HG03442 (cell line): ENCODE results near the gene COQ4.
A peak's percentile ranks its signal among the peaks of the same experiment; 100 is the strongest.

Experiments
- ATAC-seq: cut with Tn5 transposase; IDR thresholded peaks from one replicate; pipeline ENCODE4 v1.9.1; 2021; ENCODE audit warnings: mild to moderate bottlenecking, moderate library complexity; ENCODE audit not compliant: unreplicated experiment

The COQ4 gene

DNA sequence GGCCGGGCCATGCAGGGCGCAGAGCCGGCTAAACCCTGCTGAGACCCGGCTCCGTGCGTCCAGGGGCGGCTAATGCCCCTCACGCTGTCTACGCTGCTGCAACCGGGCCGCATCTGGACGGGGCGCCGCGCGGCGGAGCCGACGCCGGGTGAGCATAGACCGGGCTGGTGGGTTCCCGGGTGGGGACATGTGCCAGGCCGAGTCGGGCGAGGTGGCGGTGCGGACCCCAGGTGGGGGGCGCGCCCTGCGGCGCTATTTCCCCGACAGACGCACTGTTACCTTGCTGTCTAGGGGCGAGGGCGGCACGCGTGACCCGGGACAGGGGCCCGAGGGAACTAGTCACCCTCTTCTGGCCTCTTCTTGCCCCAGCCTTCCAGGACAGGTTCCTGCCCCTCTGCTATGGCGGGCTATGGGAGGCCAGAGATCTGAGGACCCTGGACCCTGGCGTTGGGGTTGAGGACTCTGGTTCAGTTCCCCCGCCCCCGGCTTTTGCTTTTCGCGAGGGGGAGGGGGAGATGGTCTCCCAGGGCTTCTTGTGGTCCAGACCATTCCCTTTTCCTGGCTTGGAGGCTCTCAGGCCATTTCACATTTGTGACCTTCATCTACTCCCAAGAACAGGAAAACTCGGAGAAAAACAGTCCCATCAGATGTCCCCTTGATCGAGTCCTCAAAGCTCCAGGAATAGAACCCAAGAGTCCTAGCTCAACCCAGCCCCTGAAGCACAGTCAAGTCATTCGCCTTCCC lies 18.2 kb downstream of the COQ4 start:
- ATAC-seq, result peak; percentile 33

DNA sequence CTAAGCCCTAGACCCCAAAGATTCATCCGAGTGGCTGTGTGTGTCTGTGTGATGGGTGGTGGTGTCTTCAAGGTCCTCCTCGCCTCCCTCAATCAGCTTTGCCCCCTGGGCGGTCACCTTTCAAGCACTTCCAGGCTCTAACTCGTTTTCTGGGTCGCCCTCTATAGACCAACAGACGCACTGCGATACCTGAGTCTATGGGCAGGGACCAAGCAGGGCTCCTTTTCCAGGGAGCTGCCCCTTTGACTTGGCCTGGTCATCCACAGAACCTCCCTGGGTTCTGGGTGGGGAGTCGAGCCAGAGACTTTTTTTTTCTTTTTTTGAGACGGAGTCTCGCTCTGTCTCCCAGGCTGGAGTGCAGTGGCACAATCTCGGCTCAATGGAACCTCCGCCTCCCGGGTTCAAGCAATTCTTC lies 18.8 kb downstream of the COQ4 start:
- ATAC-seq, result no peak

GRCh38 chr9:128342971-128343680 lies 20.5 kb downstream of the COQ4 start:
- ATAC-seq, result no peak

DNA sequence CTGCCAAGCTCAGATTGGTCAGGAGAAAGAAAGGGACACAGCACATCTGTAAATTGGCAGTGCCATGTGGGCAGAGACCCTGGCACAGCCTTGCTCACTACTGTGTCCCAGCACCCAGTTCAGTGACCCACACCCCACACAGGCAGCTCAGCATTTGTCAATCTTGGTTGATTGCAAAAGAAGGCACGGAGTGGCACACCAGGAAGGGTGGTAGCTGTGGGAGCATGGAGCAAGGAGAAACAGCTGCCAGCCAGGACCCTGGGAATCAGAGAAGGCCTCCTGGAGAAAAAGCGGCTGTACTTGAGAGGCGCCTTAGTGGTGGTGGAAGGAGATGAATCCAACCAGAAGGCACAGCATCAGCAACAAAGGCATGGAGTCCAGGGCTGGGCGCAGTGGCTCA lies 21.2 kb downstream of the COQ4 start:
- ATAC-seq, result no peak

GRCh38 chr9:128344931-128345605 lies 22.4 kb downstream of the COQ4 start:
- ATAC-seq, result no peak

DNA sequence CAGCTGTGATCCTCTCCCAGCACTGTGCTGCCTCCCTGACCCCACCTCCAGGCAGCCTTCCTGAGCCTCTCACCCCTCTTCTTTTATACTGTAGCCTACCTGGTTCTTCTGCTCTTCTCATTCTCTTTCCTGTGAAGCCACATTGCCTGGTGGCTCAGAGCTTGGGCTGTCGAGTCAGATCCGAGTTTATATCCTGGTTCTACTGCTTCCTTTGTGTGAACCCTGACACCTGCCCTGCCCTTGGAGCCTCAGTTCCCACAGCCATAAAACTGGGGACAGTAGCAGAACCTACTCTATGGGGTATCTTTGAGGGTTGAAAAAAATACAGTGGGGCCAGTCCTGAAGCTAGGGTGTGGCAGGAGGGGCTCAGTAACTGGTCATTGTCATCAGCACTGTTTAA lies 26.5 kb downstream of the COQ4 start:
- no peak for ATAC-seq

DNA sequence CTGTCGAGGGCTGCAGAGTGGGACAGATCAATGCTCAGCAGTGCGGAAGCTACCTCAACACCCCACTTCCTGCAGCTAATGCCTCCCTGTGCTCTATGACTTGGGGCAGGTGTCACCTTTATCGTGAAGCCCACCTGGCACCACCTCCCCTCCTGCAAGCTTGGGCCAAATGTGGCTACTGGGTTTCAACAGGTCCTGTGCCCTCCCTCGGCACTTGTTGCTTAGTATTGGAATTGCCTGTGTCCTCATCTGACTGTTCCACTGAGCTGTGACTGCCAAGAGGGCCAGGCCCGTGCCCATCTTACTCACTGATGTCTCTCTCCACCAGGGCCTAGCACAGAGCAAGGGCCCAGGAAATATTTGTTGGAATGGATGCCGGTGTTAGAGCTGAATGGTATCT lies 27.1 kb downstream of the COQ4 start:
- no peak for ATAC-seq

DNA sequence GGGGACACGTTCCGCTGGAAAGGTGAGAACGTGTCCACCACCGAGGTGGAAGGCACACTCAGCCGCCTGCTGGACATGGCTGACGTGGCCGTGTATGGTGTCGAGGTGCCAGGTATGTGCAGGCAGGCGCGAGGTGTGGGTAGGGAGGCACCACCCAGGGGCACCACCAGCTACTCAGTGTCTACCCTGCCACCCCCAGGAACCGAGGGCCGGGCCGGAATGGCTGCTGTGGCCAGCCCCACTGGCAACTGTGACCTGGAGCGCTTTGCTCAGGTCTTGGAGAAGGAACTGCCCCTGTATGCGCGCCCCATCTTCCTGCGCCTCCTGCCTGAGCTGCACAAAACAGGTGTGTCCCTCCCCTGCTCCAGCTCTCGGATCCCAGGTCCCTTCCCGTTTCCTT lies 32.8 kb downstream of the COQ4 start:
- ATAC-seq, result no peak

GRCh38 chr9:128358090-128358489 lies 35.5 kb downstream of the COQ4 start:
- ATAC-seq, result no peak

DNA sequence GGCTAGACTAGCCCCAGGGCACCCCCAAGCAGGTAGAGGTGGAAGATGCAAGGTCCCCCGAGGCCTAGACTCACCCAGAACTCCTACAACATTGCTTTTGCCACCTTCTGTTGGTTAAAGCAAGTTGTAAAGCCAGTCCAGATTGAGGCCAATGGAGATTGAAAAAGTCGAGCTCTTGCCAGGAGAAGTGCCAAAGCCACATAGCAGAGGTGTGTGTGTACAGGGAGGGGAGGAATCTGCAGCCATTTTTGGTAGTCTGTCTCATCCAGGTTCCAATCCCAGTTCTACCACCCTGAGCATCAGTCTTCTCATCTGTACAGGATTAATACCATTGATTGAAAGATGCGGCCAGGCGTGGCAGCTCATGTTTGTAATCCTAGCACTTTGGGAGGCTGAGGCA lies 36.2 kb downstream of the COQ4 start:
- ATAC-seq, result no peak

GRCh38 chr9:128360826-128361225 lies 38.2 kb downstream of the COQ4 start:
- no peak for ATAC-seq

GRCh38 chr9:128361296-128361985 lies 38.8 kb downstream of the COQ4 start:
- no peak for ATAC-seq

DNA sequence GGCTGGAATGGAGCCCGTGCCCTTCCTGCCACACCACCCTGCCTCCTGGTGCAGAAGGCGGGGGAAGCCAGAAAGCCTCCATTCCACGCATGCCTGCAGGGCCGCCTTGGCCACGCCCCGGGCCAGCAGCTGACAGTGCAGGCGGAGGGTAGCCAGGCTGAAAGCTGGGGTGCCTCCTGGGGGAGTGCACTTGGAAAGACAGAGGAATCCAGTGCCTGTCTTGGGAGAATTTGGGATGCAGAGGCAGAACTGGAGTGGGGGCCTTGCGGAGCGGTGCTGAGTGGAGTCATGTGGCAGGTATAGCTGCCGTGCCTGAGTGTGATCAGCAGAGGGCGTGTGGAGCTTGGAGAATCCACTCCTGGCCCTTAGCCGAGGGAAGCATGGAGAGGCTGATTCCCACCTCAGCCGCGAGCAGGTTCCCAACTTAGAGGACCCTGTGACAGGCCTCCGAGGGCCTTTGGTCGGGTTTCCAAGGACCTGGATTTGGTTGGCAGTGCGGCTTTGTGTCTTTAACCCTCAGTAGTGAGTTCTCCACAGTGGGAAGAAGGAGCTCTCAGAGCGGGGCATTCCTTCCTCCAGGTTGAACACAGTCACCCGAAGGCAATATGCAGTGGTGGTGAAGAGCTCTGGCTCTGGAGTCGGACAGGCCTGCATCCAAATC lies 39.5 kb downstream of the COQ4 start:
- ATAC-seq, result peak; percentile 35

DNA sequence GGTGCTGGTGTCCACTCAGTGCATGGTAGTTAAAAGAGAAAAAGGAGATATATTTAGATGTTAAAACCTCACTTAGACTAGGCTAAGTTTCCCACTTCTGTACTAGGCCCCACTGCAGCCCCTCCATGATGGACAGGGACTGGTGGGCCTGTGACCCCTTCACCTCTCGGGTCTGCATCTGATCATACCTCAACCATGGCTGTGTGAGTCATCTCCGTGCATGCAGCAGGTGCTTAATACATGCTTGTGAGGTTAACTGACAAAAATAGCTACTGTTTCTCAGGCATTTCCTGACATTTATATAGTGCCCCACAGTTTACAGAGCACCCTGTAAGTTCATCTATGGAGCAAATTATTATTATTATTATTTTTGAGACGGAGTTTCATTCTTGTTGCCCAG lies 40.1 kb downstream of the COQ4 start:
- ATAC-seq, result no peak

DNA sequence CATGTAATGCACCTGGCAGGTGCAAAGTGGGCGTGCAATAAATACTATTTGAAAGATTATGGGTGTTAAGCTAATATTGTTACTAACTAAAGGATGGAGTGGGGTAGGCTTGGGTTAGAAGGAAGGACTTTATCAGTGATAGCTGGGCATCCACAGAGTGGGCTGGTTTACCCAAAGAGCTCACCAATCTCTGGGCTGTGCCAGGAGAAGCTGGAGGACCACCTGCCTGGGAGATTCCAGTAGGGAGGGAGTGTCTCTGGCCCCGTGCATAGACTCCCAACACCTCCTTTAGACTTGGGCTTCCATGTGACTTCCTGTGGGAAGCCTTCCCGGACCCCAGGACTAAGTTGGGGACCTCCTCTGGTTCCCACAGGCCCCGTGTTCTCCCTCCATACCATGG lies 42.9 kb downstream of the COQ4 start:
- ATAC-seq, result no peak

GRCh38 chr9:128369024-128369706 lies 46.5 kb downstream of the COQ4 start:
- ATAC-seq, result no peak

DNA sequence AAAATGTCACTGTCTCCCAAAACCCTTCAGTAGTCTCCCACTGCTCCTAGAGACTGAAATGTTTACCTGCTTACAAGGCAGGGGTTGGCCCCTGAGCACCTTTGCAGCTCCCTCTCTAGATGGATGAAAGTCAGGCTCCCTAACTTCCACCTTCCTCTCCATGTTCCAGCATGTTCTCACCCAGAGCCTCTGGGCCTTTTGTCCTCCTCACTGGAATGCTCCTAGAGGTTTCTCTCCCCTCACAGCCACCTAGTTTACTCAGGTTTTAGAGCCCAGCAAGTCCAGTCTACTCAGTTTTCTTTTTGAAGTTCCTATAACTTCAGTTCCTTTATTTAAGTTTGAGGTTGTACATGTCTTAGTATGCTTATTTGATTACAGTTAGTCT lies 47.7 kb downstream of the COQ4 start:
- no peak for ATAC-seq

- ATAC-seq, result peak; percentile 83
Measured at GRCh38 chr9:128370752-128371629, 48.4 kb downstream of the COQ4 start, which contains the start of gene URM1. Gene URM1 (plus strand): TSS chr9:128371374. CDS start chr9:128371381, 7 bp downstream.

DNA sequence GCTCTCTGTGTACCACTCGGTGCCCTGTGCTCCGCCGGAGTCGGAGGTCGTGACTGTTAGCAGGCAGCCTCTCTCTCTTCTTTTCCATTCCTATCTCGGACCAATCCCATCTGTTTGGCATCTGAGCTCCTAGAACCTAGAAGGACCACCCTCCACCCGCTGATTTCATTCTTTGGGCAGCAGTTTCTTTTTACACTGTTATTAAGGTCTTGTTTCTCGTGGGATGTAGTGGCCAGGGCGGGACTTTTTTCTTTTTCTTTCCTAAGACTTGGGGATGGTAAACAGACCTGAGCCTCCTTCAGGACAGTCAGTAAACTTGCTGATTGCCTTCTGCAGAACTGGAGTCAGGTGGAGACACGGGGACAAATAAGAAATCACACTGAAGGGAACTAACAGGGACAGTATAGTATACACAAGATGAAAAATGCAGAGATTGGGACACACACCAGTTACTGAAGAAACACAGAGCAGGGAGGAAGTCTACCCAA lies 49.0 kb downstream of the COQ4 start:
- no peak for ATAC-seq
